Measurements from ENCODE around the gene ATP11A. TPM values are rescaled to one million over a fixed set of nuclear protein-coding genes. Genes with fewer than 3 reads are reported as not detected.

Gene ATP11A
- total and polyA plus RNA-seq, 2 donors (not counting 3 experiments of a cell fraction or from before 2014, with no cell fraction given): 16.5 to 88.1 TPM

DNA sequence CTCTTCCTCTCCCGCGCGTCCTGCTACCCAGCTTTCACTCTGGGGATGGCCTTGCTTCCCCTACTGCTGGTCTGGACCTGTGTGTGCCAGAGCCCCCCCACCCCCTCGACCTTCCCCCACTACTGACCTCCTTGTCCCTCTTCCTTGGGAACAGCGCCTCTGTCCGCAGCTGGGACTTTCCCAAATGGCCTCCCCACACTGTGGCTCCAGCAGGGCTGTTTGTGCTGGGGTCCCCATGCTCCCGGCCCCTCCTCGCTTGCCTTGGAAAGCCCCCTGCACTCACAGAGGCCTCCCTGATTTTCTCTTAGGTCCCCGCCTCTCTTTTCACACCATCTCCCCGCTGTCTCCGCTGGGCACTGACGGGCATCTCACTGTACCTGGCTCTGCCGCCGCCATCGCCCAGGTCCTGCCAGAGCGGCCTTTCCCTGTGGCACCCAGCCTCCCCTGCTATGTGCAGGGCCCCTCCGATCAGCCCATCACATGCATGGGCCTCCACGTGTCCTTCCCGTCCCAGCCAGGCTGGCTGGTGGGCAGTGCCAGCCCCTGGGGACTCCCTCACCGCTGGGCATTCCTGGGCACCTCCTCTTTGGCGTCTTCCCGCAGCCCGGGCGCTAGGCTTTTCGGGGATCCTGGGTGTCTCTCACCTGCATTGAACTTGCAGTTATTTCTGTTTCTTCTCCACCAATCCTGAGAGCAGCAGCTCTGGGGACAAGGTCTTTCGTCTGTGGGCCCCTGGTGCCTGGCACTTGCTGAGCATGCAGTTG, 118.7 kb downstream of the ATP11A start:
- POLR2A ChIA-PET: no interaction called here
- Histone ChIP-seq H3K4me3 (replicated peaks in 1 of 3; ENCODE audit: insufficient read depth in 1 of 3, low read depth in 1 of 3, low read length in 3 of 3) (no peak overlapping the region), H3K27ac (ENCODE audit: insufficient read depth, low read depth, low read length) (no peak overlapping the region), H3K36me3 (ENCODE audit: control insufficient read depth in 2 of 2, extremely low read depth in 1 of 2, insufficient read depth in 2 of 2, low read length in 2 of 2) (peaks cover 0 to 9% of the 10 kb centered on the region in 2 experiments), H3K9me1 (replicated peaks; ENCODE audit: control insufficient read depth, extremely low read depth, insufficient read depth, low read length) (no peaks in the 10 kb centered on the region), H3K9ac (replicated peaks; ENCODE audit: extremely low read depth, insufficient read depth, low read length) (no peak overlapping the region), H3K4me2 (ENCODE audit: insufficient read depth, low read length) (no peak overlapping the region), H3K79me2 (ENCODE audit: control insufficient read depth, insufficient read depth, low read length) (no peaks in the 10 kb centered on the region), H3K4me1 (ENCODE audit: control insufficient read depth, extremely low read depth, insufficient read depth, low read length) (no peaks in the 10 kb centered on the region), H4K20me1 (replicated peaks; ENCODE audit: control insufficient read depth, extremely low read depth, insufficient read depth, low read length) (no peaks in the 10 kb centered on the region), H3K27me3 (ENCODE audit: control insufficient read depth in 2 of 2, insufficient read depth in 2 of 2, low read length in 2 of 2) (no peaks in the 10 kb centered on the region), H3K9me3 (replicated peaks; ENCODE audit: control insufficient read depth, insufficient read depth, low read length) (no peaks in the 10 kb centered on the region), H2AFZ (ENCODE audit: low read depth, low read length) (no peak overlapping the region)
- FAIRE-seq (no peak), DNase-seq (ENCODE audit: low read depth, low spot score) (no peak)
- no TSS peak for BruUV-seq (replicated peaks)
- CTCF ChIA-PET: no interaction called here
- dilution Hi-C loops (cut with MboI; ENCODE audit: extremely low pct_ligation_motif_present, low sequenced_read_pairs) (no loop called here), intact Hi-C loops (cut with micrococcal nuclease) (no loop called here)
- TF ChIP-seq, protein P1, sequence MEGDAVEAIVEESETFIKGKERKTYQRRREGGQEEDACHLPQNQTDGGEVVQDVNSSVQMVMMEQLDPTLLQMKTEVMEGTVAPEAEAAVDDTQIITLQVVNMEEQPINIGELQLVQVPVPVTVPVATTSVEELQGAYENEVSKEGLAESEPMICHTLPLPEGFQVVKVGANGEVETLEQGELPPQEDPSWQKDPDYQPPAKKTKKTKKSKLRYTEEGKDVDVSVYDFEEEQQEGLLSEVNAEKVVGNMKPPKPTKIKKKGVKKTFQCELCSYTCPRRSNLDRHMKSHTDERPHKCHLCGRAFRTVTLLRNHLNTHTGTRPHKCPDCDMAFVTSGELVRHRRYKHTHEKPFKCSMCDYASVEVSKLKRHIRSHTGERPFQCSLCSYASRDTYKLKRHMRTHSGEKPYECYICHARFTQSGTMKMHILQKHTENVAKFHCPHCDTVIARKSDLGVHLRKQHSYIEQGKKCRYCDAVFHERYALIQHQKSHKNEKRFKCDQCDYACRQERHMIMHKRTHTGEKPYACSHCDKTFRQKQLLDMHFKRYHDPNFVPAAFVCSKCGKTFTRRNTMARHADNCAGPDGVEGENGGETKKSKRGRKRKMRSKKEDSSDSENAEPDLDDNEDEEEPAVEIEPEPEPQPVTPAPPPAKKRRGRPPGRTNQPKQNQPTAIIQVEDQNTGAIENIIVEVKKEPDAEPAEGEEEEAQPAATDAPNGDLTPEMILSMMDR (IDR thresholded peaks at IDR 0.05; ENCODE audit: extremely low read depth in 1 of 2, insufficient read depth in 1 of 2, low read depth in 1 of 2, low read length in 2 of 2): no peak
- TF ChIP-seq MYC (IDR thresholded peaks at IDR 0.05; ENCODE audit: low read depth, low read length) (no peak), FOS (IDR thresholded peaks at IDR 0.05; ENCODE audit: borderline replicate concordance, insufficient read depth, low read length) (no peak), GATA2 (IDR thresholded peaks at IDR 0.05; ENCODE audit: insufficient read depth, insufficient read length, low read depth, low read length) (no peak), POLR2AphosphoS5 (IDR thresholded peaks at IDR 0.05; ENCODE audit: insufficient read depth, low read depth, low read length) (no peak), EZH2 (IDR thresholded peaks at IDR 0.05; ENCODE audit: borderline replicate concordance, low read depth, low read length, severe bottlenecking) (no peak), POLR2A (IDR thresholded peaks at IDR 0.05; ENCODE audit: low read depth, low read length) (no peak)

Data from endothelial cell of umbilical vein (primary cell).